Activated T-helper 1 cell treated with anti-CD3 and anti-CD28 coated beads, Interleukin-12 subunit alpha, Interleukin-12 subunit beta, Interleukin-2, Interleukin-4 antibody, amounts not matched to agents 30 ng/mL and 10 ng/mL and 1 ng/mL, durations not matched to agents 14 hours and 24 hours and 36 hours (primary cell): ENCODE data around the gene ASTN1. TPM values are rescaled to one million over a fixed set of nuclear protein-coding genes. Genes with fewer than 3 reads are reported as not detected.

Experiments
- DNase-seq: peaks from one replicate; pipeline ENCODE4 v3.0.0; 2021; ENCODE audit warnings: low spot score
- H3K27ac Mint-ChIP-seq: one replicate; pipeline ENCODE4 v1.8.0; 2021; ENCODE audit warnings: mild to moderate bottlenecking, mixed read lengths
- H3K27me3 Mint-ChIP-seq: one replicate; pipeline ENCODE4 v1.8.0; 2022; ENCODE audit warnings: mild to moderate bottlenecking, moderate library complexity, mixed read lengths; ENCODE audit not compliant: insufficient read depth
- H3K36me3 Mint-ChIP-seq: one replicate; pipeline ENCODE4 v1.8.0; 2021; ENCODE audit warnings: low read depth, mixed read lengths
- H3K4me1 Mint-ChIP-seq: one replicate; pipeline ENCODE4 v1.8.0; 2021; ENCODE audit warnings: low read depth, mixed read lengths
- H3K4me3 Mint-ChIP-seq: one replicate; pipeline ENCODE4 v1.8.0; 2021; ENCODE audit warnings: mild to moderate bottlenecking, moderate library complexity, mixed read lengths
- H3K9me3 Mint-ChIP-seq: one replicate; pipeline ENCODE4 v1.8.0; 2021; ENCODE audit warnings: mixed read lengths
- intact Hi-C: fragments of 100-400 bp; cut with micrococcal nuclease; formaldehyde crosslinking; loops from one replicate; pipeline ENCODE4 v1.15.1; 2024
- total RNA-seq: library from RNA; stranded (reverse); gene quantifications from 2 replicates; pipeline ENCODE4 v1.2.3, GENCODE V29; 2022

The ASTN1 gene
- total RNA-seq, 1 donor from 2014 or later: not detected

DNA sequence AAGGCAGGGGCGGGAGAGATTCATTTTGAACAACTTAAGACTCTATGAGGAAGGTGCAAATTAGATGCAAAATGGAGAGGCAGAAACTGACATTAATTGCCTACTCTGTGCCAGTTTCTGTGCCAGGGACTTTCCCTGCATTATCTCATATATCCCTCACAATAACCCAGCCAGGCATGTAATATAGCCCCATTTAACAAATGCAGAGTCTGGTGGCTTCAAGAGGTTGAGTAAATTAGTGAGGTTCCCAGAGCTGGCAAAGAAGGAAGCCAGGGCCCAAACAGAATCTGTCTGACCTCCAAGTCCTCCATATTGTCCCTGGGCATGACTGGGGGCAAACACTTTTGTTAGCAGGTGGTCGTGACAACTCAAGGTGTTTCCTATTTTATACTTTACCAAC, 199.8 kb downstream of the ASTN1 start:
- no peaks in the 10 kb centered on the region for H3K4me1 Mint-ChIP-seq
- DNase-seq: no peak
- no peak overlapping the region for H3K4me3 Mint-ChIP-seq
- H3K36me3 Mint-ChIP-seq: no peaks in the 10 kb centered on the region
- intact Hi-C loops: no loop called here
- H3K27ac Mint-ChIP-seq: no peak overlapping the region
- H3K9me3 Mint-ChIP-seq: no peaks in the 10 kb centered on the region
- no peaks in the 10 kb centered on the region for H3K27me3 Mint-ChIP-seq

DNA sequence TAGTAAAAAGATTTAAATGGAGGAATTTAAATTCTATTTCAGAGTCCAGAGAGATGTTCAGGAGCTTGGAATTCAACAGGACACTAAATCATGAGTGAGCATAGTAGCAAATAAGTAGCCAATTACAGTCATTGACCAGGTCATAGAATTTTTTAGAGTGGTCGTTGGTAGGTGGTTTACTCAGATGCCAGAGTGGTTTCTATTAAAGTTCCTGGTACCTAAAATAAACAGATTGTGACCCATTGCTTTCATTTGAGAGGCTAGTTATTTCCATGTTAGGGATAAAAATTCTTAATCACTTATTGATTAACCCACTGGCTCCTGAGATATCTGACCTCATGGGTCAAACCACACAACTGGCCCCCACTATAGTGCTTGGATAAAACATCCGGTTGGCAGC, 201.3 kb downstream of the ASTN1 start:
- intact Hi-C loops: no loop called here
- DNase-seq: no peak
- H3K27me3 Mint-ChIP-seq: no peaks in the 10 kb centered on the region
- no peak overlapping the region for H3K27ac Mint-ChIP-seq
- H3K4me1 Mint-ChIP-seq: no peaks in the 10 kb centered on the region
- no peaks in the 10 kb centered on the region for H3K36me3 Mint-ChIP-seq
- H3K4me3 Mint-ChIP-seq: no peak overlapping the region
- H3K9me3 Mint-ChIP-seq: no peaks in the 10 kb centered on the region

DNA sequence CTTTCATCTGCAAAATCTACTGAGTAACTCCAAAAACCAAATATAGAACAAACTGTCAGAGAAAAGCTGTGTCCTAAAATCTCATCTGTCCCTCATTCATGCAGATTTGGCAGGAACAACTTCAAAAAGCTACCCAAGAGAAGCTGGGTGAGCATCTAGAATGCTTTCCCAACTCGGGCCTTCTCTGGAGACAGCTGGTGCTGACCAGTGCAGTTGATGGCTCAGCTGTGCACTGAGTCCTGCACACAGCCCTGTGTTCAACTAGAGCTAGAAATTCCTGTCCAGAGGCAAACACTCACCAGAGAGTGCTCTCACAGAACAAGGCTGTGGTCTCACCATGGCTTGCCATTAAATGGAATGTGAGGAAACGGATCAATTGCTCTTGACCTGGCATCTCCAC, 202.8 kb downstream of the ASTN1 start:
- DNase-seq: no peak
- no peaks in the 10 kb centered on the region for H3K4me1 Mint-ChIP-seq
- no peak overlapping the region for H3K27ac Mint-ChIP-seq
- no peaks in the 10 kb centered on the region for H3K36me3 Mint-ChIP-seq
- intact Hi-C loops: no loop called here
- H3K27me3 Mint-ChIP-seq: no peaks in the 10 kb centered on the region
- H3K4me3 Mint-ChIP-seq: no peak overlapping the region
- H3K9me3 Mint-ChIP-seq: no peaks in the 10 kb centered on the region

- intact Hi-C loops: no loop called here
- no peaks in the 10 kb centered on the region for H3K4me1 Mint-ChIP-seq
- H3K9me3 Mint-ChIP-seq: no peaks in the 10 kb centered on the region
- no peaks in the 10 kb centered on the region for H3K36me3 Mint-ChIP-seq
- H3K27me3 Mint-ChIP-seq: no peaks in the 10 kb centered on the region
- DNase-seq: no peak
- no peak overlapping the region for H3K4me3 Mint-ChIP-seq
- no peak overlapping the region for H3K27ac Mint-ChIP-seq
Measured at GRCh38 chr1:176959191-176959820, 205.2 kb downstream of the ASTN1 start.

- H3K36me3 Mint-ChIP-seq: no peaks in the 10 kb centered on the region
- H3K27me3 Mint-ChIP-seq: no peaks in the 10 kb centered on the region
- DNase-seq: no peak
- intact Hi-C loops: no loop called here
- no peaks in the 10 kb centered on the region for H3K4me1 Mint-ChIP-seq
- no peak overlapping the region for H3K4me3 Mint-ChIP-seq
- no peaks in the 10 kb centered on the region for H3K9me3 Mint-ChIP-seq
- no peak overlapping the region for H3K27ac Mint-ChIP-seq
Measured at GRCh38 chr1:176957603-176958002, 206.9 kb downstream of the ASTN1 start.

- intact Hi-C loops: no loop called here
- Mint-ChIP-seq H3K9me3 (no peaks in the 10 kb centered on the region), H3K4me1 (no peaks in the 10 kb centered on the region), H3K4me3 (no peak overlapping the region), H3K27ac (no peak overlapping the region), H3K27me3 (no peaks in the 10 kb centered on the region), H3K36me3 (no peaks in the 10 kb centered on the region)
- DNase-seq: no peak
Measured at GRCh38 chr1:176954242-176954641, 210.3 kb downstream of the ASTN1 start.

GRCh38 chr1:176950736-176951324, 213.7 kb downstream of the ASTN1 start:
- no peaks in the 10 kb centered on the region for H3K36me3 Mint-ChIP-seq
- H3K27ac Mint-ChIP-seq: no peak overlapping the region
- no peak for DNase-seq
- intact Hi-C loops: no loop called here
- no peaks in the 10 kb centered on the region for H3K9me3 Mint-ChIP-seq
- H3K4me1 Mint-ChIP-seq: no peaks in the 10 kb centered on the region
- no peak overlapping the region for H3K4me3 Mint-ChIP-seq
- H3K27me3 Mint-ChIP-seq: no peaks in the 10 kb centered on the region

DNA sequence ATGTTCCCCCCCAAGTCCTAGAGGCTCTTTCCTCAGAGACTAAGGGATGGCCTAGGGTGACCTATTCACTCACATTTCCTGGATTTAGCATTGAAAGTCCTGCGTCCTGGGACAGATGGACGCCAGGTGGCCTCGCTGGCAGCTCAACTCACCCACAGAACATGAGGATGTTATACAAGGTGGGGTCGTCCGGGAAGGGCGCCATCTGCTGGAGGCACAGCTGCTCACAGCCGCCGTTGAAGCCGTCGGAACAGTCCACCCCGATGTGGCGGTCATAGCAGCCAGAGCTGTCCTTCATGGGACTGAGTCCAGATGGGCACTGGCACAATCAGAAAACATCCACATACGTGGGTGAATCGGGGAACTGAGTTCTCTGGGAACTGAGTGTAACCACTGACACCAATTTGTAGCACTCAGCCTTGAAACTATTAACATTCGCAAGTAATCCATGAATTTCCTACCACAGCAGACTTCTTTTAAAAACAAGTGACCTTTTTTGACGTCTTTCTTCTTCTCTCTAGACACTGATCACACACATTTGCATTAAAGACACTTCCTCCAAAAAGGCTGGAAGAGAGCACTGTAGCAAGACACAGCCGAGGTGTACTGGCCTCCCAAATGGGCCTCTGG, 215.4 kb downstream of the ASTN1 start:
- H3K4me1 Mint-ChIP-seq: no peaks in the 10 kb centered on the region
- no peak for DNase-seq
- no peak overlapping the region for H3K4me3 Mint-ChIP-seq
- H3K36me3 Mint-ChIP-seq: no peaks in the 10 kb centered on the region
- no peaks in the 10 kb centered on the region for H3K9me3 Mint-ChIP-seq
- H3K27me3 Mint-ChIP-seq: no peaks in the 10 kb centered on the region
- no peak overlapping the region for H3K27ac Mint-ChIP-seq
- intact Hi-C loops: no loop called here

- H3K36me3 Mint-ChIP-seq: no peaks in the 10 kb centered on the region
- H3K27me3 Mint-ChIP-seq: no peaks in the 10 kb centered on the region
- H3K9me3 Mint-ChIP-seq: no peaks in the 10 kb centered on the region
- H3K4me1 Mint-ChIP-seq: no peaks in the 10 kb centered on the region
- no peak for DNase-seq
- no peak overlapping the region for H3K4me3 Mint-ChIP-seq
- H3K27ac Mint-ChIP-seq: no peak overlapping the region
- intact Hi-C loops: no loop called here
Measured at GRCh38 chr1:176944606-176945005, 219.9 kb downstream of the ASTN1 start.

GRCh38 chr1:176943783-176944182, 220.7 kb downstream of the ASTN1 start:
- Mint-ChIP-seq H3K4me1 (no peaks in the 10 kb centered on the region), H3K4me3 (no peak overlapping the region), H3K36me3 (no peaks in the 10 kb centered on the region), H3K9me3 (no peaks in the 10 kb centered on the region), H3K27ac (no peak overlapping the region), H3K27me3 (no peaks in the 10 kb centered on the region)
- DNase-seq: no peak
- intact Hi-C loops: no loop called here

- no peak overlapping the region for H3K4me3 Mint-ChIP-seq
- intact Hi-C loops: no loop called here
- no peaks in the 10 kb centered on the region for H3K4me1 Mint-ChIP-seq
- no peaks in the 10 kb centered on the region for H3K36me3 Mint-ChIP-seq
- H3K27ac Mint-ChIP-seq: no peak overlapping the region
- DNase-seq: no peak
- no peaks in the 10 kb centered on the region for H3K9me3 Mint-ChIP-seq
- H3K27me3 Mint-ChIP-seq: no peaks in the 10 kb centered on the region
Measured at GRCh38 chr1:176942346-176942745, 222.2 kb downstream of the ASTN1 start.

GRCh38 chr1:176939993-176940392, 224.5 kb downstream of the ASTN1 start:
- H3K9me3 Mint-ChIP-seq: no peaks in the 10 kb centered on the region

DNA sequence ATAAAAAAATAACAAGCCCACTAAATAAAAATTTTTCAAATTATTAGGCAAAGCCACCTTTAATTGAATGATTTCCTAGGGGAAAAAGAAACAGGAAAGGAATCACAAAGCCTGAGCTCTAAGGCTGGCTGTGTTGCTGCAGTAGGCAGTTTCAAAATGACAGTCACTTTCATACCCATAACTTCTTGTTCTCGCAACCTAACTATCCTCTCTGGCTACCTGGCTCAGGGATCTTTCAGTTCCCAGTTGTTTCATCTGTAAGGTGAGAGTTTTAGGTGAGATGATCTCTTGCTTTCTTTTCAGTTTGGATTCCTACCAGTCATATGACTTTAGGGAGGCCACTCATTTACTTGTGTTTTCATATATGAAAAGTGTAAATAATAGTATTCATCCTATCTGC, 226.1 kb downstream of the ASTN1 start:
- H3K27me3 Mint-ChIP-seq: no peaks in the 10 kb centered on the region
- no peaks in the 10 kb centered on the region for H3K9me3 Mint-ChIP-seq
- no peaks in the 10 kb centered on the region for H3K4me1 Mint-ChIP-seq
- H3K27ac Mint-ChIP-seq: no peak overlapping the region
- no peak for DNase-seq
- intact Hi-C loops: no loop called here
- no peak overlapping the region for H3K4me3 Mint-ChIP-seq
- no peaks in the 10 kb centered on the region for H3K36me3 Mint-ChIP-seq

More at GRCh38 chr1:176939993-176940392, 224.5 kb downstream of the ASTN1 start:
- Mint-ChIP-seq H3K27ac (no peak overlapping the region), H3K4me1 (no peaks in the 10 kb centered on the region), H3K36me3 (no peaks in the 10 kb centered on the region), H3K4me3 (no peak overlapping the region), H3K27me3 (no peaks in the 10 kb centered on the region)
- intact Hi-C loops: no loop called here
- no peak for DNase-seq
